Inflammatory macrophage treated with lipopolysaccharide for 4 hours (primary cell): ENCODE data around the gene DPP7.
"Not testable (repeated sequence)": the region's sequence is repeated elsewhere in the genome, so short reads cannot be mapped to it uniquely, and the experiment has no call there.

Experiments
- DNase-seq: peaks from one replicate; pipeline ENCODE4 v3.0.0-alpha.2; 2020

DPP7 gene

DNA sequence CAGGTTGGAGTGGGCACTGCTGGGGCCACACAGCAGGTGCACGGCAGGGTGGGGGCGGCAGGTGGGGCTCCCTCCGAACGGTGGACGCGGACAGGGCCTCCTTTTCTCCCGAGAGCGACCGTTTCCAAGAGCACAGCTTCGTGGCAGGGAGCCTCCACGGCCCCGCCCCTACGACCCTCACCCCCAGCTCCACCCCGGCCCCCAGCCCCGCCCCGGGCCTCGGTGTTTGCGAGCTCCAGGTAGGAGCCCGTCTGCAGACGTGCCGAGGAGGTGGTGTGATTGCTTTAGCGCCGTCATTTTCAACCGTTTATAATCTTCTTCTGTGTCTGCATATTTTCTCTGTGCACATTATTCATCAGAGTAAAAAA, 33.2 kb upstream of the DPP7 start:
- no peak for DNase-seq

DNA sequence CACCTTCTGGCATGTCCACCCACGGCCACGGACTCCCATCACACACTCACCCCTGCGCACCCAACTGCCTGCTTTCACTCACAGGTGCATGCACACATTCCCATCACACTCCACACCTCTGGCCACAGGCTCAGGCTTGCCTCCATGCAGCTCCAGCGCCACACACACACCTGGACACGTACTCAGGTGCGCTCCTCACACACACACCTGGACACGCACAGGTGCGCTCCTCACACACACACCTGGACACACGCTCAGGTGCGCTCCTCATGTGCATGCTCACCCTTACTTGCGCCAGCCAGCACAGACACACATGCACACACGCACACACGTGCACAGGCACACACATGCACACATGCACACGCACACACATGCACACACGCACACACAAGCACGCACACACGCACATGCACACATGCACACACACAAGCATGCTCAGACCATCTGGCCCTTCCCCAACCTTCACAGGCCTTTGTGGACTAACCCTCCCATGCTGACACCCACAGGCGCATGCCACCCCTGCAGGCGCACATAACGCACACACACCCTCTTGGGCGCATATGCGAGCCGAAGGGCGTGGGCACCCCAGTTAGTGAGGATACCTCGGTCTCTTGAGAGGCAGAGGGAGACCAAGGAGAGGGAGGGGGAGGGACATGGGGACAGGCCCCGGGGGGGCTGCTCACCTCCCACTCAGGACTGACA, 32.7 kb upstream of the DPP7 start:
- no peak for DNase-seq

DNA sequence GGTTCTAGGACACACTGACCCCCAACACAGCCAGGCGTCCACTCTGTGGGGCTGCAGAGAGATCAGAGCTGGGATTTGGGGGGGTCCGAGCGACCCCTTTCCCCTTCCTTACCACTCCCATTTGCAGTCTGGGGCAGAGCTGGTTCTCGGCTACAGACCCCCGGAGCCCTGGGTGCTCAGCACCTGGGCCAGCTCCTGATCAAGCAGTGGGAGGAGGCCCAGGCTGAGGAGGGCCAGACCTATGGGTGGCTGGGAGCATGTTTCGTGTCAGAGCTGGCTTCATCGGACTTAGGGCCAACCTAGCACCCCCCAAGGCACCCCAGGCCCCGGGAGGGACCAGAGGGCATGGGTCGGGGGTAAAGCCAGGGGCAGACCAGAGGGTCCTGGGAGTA, 32.0 kb upstream of the DPP7 start:
- DNase-seq = no peak

DNA sequence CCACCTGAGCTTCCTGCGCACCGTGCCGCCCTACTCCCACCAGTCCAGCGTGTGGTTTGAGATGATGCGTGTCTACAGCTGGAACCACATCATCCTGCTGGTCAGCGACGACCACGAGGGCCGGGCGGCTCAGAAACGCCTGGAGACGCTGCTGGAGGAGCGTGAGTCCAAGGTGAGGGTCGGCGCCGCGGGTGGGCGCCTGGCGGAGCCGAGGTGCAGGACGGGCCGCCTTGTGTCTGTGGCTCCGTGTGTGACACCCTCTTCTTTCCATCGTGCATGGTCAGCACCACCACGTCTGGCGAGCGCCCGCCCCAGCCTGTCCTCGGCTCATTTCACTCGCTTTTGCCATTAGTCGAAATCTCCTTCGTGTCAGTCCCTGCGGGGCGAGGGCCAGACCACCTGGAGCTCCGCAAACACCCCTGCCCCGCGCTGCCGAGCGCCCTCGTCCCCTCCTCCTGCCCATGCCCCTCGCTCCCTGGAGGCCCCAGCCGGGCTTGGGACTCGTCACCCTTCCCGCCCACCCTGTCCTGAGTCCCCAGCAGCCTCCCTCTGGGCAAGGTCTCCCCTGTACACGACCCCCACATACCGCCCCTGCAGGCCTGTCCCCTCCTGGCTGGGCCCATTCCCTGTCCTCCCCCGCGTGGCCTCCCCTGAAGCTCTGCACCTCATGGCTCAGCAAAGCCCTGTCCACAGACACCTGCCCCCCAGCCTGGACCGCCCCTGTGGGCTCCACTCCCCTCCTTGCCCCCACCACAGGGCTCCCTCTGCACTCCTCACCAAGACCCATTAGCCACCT, 31.4 kb upstream of the DPP7 start:
- DNase-seq = no peak

DNA sequence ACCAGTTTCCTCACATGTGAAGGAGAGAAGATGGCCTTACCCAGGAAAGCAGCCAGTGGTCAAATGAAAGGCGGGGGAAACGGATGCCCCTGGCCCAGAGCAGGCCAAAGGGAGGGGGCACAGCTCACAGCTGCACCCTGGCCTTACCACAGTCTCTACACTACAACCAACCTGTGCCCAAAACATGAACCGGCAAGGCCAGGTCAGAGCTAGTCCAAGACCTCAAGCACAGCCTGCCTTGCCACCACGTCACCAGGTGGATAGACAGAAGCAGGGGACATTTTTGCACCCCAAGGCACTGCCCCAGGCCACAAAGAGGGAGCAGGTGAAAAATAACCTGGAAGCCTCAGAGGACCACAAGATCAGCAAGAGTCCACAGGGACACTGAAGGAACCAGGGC, 28.9 kb upstream of the DPP7 start:
- DNase-seq = no peak

DNA sequence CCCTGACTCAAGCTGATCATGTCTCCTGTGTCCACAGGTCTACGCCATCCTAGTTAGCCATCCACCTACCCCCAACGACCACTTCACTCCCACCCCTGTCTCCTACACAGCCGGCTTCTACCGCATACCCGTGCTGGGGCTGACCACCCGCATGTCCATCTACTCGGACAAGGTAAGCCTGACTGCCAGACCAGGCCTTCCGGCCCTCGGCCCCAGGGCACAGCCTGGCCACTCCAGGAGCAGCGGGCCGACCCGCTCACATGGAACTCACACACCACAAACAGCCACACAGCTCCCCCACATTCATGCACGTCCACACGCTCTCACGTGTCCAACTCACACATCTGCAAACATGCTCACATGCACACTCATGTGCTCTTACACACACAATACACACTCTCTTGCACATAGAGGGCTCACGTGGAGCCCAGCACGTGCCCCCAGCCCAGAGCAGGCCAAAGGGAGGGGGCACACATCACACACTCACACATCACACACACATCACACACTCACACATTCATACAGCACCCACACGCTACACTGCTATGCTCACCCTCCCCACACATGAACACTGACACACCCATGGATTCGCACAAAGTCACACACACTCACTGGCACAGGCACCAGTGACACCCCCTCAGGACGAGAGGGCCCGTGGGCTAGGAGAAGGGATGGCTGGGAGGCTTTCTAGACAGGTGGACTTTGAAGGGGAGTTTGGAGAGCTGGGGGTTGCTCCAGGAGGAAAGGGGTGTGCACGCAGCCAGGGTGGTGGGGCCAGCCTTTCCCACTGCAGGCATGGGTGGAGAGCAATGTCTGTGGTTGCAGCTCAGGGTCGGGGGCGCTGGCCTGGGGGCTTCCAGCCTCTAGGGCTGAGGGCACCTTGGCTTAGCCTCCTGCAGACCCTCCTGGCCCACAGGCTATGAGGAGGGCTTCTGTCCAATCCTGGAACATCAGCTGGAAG, 27.7 kb upstream of the DPP7 start:
- DNase-seq = no peak

DNA sequence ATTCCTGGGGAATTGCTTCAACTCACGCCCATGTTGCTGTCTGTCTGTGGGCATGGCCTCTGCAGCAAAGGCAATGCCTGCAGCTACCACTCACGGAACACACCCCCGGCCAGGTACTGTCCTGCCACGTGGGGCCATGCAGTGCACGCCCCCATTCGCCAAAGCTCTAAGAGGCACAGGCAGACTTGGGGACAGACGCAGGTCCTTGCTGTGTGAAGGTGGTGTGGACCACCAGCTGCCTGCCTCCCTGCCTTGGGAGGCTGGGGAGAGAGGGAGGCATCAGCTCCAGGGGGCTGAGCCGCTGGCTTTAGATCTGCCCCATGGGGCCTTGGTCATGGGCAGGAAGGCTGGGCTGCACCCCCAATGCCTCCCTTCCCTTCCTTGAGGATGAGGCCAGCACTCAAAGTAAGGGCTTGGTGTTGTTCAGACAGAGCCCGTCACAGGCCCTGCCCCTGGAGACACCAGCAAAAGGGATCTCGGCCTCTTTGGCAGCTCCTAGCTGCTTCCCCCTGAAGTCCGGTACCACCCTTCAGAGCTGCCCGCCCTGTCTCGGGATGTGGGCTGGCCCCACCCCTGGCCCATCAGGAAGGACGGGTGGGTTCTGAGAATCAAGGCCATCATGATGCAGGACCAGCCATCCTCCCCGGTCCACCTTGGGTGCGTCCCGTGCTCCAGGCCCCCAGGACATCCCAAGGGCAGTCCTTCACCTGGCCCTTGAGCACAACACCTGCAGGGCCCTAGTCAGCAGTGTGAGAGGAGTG, 26.7 kb upstream of the DPP7 start:
- DNase-seq = no peak

DNA sequence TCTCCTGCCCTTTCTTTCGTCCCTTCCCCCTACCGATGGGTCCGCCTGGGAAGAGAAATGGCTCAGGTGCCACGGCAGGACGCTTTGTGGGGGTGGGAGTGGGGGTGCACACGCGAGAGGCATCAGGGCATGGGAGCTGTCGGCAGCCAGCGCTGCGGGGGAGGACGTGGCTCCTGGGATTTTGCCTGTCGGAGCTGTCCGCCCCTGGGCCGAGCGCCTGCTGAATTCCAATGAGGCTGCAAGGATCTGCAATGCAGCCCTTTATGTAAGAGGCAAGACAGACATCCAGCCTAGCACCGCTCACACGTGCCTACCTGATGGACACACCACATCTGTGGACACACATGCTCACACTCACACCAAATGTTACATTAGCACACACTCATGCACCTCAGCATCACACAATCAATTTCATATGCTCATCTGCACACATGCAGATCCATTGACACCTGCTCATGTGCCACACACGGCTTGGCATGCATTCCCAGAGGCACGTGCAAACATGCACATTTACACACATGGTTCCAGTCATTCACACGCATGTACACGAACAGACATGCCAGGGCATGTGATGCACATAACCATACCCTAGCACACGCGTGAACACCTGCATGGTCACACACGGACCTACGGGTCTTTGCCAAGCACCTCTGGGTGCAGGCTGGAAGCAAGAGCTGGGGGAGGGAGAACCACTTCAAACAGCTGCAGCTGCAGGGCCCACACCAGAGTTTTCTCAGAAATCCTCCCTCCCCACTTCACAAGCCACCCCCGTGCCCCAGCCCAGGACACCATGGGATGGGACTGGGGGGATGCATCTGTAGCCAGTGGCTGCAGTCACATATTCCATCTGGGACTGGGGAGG, 25.8 kb upstream of the DPP7 start:
- DNase-seq = no peak

DNA sequence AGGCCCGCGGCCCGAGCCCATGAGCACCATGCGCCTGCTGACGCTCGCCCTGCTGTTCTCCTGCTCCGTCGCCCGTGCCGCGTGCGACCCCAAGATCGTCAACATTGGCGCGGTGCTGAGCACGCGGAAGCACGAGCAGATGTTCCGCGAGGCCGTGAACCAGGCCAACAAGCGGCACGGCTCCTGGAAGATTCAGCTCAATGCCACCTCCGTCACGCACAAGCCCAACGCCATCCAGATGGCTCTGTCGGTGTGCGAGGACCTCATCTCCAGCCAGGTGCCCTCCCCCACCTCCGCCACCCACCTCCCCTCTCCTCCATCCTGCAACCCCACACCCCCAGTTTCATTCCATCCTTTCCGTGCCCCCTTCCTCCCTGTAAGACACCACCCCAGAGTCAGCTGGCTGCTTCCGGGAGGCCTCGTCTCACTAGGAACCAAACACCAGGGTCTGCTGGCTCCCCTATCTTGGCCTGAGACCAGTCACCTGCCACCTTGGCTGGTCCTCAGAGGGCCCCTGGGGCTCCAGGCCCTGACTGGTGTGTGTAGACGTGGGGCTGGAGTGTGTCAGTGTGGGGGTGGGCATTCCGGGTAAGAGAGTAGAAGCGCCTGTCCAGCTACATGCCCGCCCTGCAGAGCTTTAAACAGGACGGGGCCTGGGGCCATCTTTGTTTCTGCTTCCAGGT, 25.1 kb upstream of the DPP7 start:
- no peak for DNase-seq

DNA sequence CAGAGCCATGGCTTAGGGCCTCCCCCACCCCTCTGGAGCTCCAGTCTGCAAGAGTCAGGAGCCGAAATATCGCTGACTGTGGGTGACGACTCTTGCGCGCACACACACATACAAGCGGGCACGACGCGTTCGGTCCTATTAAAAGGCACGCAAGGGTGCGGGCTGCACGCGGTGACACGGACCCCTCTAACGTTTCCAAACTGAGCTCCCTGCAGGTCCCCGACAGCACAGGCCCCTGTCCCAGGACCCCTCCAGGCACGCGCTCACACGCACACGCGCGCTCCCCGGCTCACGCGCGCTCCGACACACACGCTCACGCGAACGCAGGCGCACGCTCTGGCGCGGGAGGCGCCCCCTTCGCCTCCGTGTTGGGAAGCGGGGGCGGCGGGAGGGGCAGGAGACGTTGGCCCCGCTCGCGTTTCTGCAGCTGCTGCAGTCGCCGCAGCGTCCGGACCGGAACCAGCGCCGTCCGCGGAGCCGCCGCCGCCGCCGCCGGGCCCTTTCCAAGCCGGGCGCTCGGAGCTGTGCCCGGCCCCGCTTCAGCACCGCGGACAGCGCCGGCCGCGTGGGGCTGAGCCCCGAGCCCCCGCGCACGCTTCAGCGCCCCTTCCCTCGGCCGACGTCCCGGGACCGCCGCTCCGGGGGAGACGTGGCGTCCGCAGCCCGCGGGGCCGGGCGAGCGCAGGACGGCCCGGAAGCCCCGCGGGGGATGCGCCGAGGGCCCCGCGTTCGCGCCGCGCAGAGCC, 24.4 kb upstream of the DPP7 start, which contains the start of gene GRIN1:
Gene GRIN1, plus strand, starts transcription at position 433 of the 746 bp plus-strand sequence. CDS start 333 bp downstream, outside the sequence.
- no peak for DNase-seq

DNA sequence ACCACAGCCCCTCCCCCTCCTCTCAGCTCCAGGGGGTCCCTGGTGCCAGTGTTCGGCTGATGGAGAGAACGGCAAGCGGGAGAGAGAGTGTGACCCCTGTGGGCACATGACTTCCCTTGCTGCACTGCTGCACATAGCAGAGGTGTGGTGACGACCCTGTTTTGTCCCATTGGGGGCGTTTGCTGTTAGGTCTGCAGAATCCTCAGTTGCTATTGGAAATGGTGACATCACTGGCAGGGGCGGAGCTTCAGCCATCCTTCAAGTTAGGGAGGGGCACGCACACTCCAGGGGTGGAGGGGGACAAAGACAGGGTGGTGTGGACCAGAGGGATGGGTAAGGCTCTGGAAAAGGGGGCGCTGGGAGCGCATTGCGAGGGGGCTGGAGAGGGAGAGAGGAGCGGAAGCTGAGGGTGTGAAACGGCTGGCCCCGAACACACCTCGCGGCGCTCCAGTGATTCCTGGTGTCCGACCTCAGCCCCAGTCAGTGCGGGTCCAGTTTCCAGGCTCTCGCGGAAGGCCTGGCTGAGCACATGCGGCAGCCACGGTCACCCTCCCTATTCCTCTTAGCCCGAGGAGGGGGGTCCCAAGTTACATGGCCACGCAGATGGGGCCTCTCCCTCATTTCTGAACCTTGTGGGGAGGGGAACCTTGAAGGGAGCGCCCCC, 23.7 kb upstream of the DPP7 start:
- no peak for DNase-seq

DNA sequence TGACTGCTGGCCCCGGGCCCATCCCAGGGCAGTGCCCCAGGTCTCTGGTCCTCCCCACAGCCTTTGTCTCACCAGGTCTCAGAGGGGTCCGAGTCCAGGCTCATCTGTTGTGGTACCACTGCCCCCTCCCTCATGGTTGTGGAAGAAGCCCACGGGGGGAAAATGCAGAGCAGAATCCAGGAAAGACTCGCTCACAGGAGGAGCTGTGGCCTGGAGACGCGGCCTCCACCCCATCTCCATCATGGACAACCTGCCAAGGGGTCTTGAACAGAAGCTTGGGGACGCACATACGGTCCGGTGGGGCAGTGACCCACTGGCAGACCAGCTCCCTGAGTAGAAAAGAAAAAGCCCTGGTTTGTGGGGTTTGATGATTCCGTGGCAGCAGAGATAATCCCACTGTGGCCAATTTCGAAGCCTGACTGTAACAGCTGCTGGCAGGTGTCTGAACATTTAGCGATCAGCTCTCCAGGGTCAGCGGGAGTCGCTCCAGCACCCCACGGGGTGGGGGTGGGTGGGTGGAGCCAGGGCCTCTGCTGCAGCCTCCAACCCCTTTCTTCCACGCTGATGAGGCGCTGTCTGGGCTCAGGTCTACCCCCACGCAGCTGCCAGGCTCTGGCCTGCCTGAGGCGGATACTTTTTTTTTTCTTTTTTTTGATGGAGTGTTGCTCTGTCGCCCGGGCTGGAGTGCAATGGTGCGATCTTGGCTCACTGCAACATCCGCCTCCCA, 22.5 kb upstream of the DPP7 start:
- no peak for DNase-seq

DNA sequence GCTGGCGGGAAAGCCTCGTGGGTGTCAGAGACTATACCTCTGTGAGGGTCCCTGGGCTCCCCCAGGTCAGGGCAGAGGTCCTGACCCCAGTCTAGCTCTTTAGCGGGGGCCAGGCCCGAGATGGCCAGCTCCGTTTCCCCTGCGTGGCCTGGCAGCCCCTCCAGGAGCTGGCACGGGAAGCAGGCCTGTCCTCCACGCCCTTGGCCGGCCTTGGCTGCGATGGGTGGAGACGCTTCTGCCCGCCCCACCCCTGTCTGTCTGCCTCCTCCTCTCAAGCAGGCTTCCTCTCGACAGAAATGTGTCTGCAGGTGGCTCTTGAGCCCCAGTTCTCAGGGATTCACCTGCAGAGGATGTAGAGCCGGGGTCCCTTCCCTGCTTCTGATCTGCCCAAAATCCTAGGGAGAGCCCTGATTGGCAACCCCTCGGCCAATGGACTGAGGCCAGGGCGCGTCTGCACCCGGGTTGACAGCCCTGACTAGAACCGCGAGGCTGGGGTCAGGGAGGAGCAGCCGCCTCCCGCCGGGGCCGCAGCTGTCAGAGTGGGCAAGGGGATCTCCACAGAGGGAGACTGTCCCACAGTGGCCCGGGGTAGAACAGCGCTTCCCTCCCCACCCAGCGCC, 21.8 kb upstream of the DPP7 start:
- no peak for DNase-seq

DNA sequence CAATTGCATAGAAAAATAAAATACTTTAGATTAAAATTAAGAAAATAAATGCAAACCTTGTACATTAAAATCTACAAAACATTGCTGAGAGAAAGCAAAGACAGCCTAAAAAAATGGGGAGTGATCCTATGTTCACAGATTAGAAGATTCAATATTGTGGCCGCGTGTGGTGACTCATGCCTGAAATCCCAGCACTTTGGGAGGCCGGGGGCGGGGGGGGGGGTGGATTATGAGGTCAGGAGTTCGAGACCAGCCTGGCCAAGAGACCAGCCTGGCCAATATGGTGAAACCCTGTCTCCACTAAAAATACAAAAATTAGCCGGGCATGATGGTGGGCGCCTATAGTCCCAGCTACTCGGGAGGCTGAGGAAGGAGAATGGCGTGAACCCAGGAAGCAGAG, 20.6 kb upstream of the DPP7 start:
- DNase-seq = not testable (repeated sequence)

DNA sequence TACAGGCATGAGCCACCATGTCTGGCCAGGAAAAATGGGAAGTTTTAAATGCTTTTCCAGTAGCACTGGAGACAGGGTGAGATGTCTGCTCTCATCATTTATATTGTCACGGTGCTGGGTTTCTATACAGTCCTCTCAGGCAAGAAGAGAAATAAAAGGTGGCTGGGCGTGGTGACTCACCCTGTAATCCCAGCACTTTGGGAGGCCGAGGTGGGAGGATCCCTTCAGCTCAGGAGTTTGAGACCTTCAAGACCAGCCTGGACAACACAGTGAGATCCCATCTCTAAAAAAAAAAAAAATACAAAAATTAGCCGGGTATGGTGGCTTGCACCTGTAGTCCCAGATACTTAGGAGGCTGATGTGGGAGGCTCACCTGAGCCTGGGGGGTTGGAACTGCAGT, 19.7 kb upstream of the DPP7 start:
- no peak for DNase-seq

DNA sequence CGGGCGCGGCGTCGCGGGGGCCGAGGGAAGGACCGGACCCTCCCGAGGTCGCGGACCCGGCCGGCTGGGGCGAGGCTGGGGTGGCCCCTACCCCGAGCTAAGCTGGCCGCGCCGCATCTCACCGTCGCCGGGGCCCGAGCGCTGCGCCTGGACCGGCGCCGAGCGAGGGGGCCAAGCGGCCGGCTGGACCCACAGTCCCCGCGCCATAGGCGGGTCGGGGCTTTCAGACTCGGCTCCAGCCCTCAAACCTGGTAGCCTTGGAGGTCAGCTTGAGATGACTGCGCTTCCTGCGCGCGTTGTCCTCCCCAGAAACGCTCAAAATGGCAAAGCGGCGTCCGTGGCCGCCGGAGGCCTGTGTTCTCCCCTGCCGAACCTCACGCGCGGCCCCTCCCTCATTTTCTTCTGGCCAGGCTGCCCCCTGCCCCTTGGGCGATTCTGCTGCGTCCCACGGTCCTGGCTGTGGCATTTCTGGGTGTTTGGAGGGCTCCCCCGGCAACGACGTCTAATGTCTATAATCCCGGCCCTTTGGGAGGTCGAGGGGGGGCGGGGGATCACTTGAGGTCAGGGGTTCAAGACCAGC, 15.7 kb upstream of the DPP7 start:
- no peak for DNase-seq

DNA sequence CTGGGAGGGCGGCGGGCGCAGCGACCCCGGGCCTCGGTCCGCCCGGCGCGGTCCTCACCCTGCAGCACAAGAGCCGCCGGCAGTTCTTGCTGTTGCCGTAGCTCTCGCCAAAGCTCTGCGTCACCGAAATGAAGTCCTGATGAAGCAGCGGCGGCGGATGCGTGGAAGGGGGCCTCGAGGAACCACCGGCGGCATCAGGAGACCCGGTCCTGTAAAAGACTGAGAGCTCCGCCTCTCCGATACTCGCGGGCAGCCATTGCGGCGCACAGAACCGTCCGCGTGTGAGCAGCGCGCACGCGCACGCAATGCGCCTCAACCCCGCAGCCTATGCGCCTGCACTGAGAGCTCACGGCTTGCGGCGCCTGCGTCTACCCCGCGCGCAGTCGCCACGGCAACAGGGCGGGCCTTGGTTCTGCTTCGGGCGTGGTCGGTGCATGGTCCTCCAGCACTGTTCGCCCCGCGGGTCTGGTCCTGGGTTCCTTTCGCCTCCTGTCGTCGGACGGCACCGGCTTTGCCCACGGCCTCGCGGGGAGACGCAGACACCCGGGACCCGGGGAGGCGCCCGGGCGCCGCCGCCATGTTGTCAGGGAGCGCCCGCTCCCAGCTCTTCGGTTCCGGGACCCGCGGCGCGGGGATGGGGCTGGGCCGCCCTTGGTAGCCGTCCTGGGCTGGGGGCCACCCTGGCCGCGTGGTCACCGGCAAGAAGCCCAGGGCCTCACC, 15.1 kb upstream of the DPP7 start:
- peak; percentile 94 for DNase-seq
